Body of pancreas (tissue), 4 donors: ENCODE measurements around the gene ALG6. TPM values are rescaled to one million over a fixed set of nuclear protein-coding genes. Genes with fewer than 3 reads are reported as not detected.

Experiments
- ATAC-seq: fragments of 150-250 bp; one replicate; pipeline ENCODE4 v1.9.1; 2016
- DNase-seq, 4 donors: peaks; one replicate each; pipeline ENCODE4 v3.0.0-alpha.2; 2019
- H3K27ac ChIP-seq, 4 donors: fragments of 200-600 bp; sonication (generic); 1 replicate in 3 of 4; 2 replicates in 1 of 4; pipeline versions ENCODE4 v1.5.1 to v1.6.1; 2016 to 2019; ENCODE audit warnings: mild to moderate bottlenecking in 1 of 4, mixed read lengths in 1 of 4, moderate library complexity in 1 of 4
- H3K27me3 ChIP-seq, 2 donors: fragments of 200-600 bp; sonication (generic); one replicate each; pipeline ENCODE4 v1.6.0; 2016; ENCODE audit warnings: mild to moderate bottlenecking in 1 of 2
- H3K36me3 ChIP-seq, 2 donors: fragments of 200-600 bp; sonication (generic); replicated peaks in 1 of 2; 2 replicates each; pipeline ENCODE4 v1.5.1; 2016; ENCODE audit warnings: low read depth in 2 of 2; ENCODE audit not compliant: insufficient read depth in 1 of 2
- H3K4me1 ChIP-seq: fragments of 200-600 bp; sonication (generic); one replicate; pipeline ENCODE4 v1.6.0; 2016
- H3K4me3 ChIP-seq, 2 donors: fragments of 200-600 bp; sonication (generic); 1 replicate in 1 of 2; 2 replicates in 1 of 2; pipeline ENCODE4 v1.5.1; 2016 to 2019
- H3K9me3 ChIP-seq, 3 donors: fragments of 200-600 bp; sonication (generic); 1 replicate in 2 of 3; 2 replicates in 1 of 3; pipeline ENCODE4 v1.5.1; 2016
- CTCF ChIP-seq, 7 experiments: fragments of 450-650 bp in 4 of 7; fragments of 200-600 bp in 3 of 7; sonication (generic) in 3 of 7; IDR thresholded peaks; one replicate each; pipeline ENCODE4 v1.5.1; 2016 to 2019; ENCODE audit warnings: antibody characterized with exemption in 7 of 7
- POLR2A ChIP-seq, 3 donors: fragments of 450-650 bp; IDR thresholded peaks; one replicate each; pipeline ENCODE4 v1.6.1; 2016; ENCODE audit warnings: antibody characterized with exemption in 3 of 3, mild to moderate bottlenecking in 2 of 3
- WGBS, 2 donors: methylation state at CpG; one replicate each; pipeline ENCODE4 v1.1.5; 2017; 5-methylcytosine and 5-hydroxymethylcytosine counted together
- intact Hi-C: fragments of 100-400 bp; cut with DNase I; formaldehyde crosslinking; loops from one replicate; pipeline ENCODE4 v1.15.1; 2023
- total RNA-seq, 2 donors: library from RNA; depleted of rRNA; stranded (reverse); fragments of >200 nt; gene quantifications; one replicate each; pipeline ENCODE4 v1.1.0, GENCODE V29; 2016

Gene ALG6
- total RNA-seq, 2 donors from 2014 or later = 2.3 to 15.6 TPM

GRCh38 chr1:63326106-63326472 is 41.3 kb upstream of the ALG6 start:
- TF ChIP-seq CTCF (IDR thresholded peaks at IDR 0.05) (no peak), POLR2A (IDR thresholded peaks at IDR 0.05) (no peak)
- no peak for DNase-seq
- Histone ChIP-seq H3K36me3 (no peaks in the 10 kb centered on the region), H3K9me3 (no peaks in the 10 kb centered on the region), H3K27ac (no peak overlapping the region), H3K27me3 (peaks cover 12 to 87% of the 10 kb centered on the region in 2 donors), H3K4me1 (peaks cover 32% of the 10 kb centered on the region), H3K4me3 (no peak overlapping the region)
- no peak for ATAC-seq
- 11 to 13% methylated on average over 20 of the region's 20 CpGs for WGBS, 2 donors
- intact Hi-C loops = no loop called here

GRCh38 chr1:63326473-63327380 is 40.7 kb upstream of the ALG6 start:
- Histone ChIP-seq H3K27me3 (peaks cover 12 to 81% of the 10 kb centered on the region in 2 donors), H3K36me3 (no peaks in the 10 kb centered on the region), H3K27ac (no peak overlapping the region), H3K9me3 (no peaks in the 10 kb centered on the region), H3K4me1 (peaks cover 30% of the 10 kb centered on the region), H3K4me3 (no peak overlapping the region)
- TF ChIP-seq POLR2A (IDR thresholded peaks at IDR 0.05) (no peak), CTCF (IDR thresholded peaks at IDR 0.05) (no peak)
- 10 to 18% methylated on average over 37 of the region's 37 CpGs for WGBS, 2 donors
- ATAC-seq = no peak
- DNase-seq = no peak
- intact Hi-C loops = no loop called here

GRCh38 chr1:63327417-63328054 is 39.9 kb upstream of the ALG6 start:
- TF ChIP-seq POLR2A (IDR thresholded peaks at IDR 0.05) (no peak), CTCF (IDR thresholded peaks at IDR 0.05) (peak; percentile 51 to 74 (median 55))
- intact Hi-C loops = no loop called here
- Histone ChIP-seq H3K27ac (no peak overlapping the region), H3K4me3 (no peak overlapping the region), H3K4me1 (peaks cover 22% of the 10 kb centered on the region), H3K27me3 (peaks cover 8 to 73% of the 10 kb centered on the region in 2 donors), H3K36me3 (no peaks in the 10 kb centered on the region), H3K9me3 (no peaks in the 10 kb centered on the region)
- peak; percentile 59 for ATAC-seq
- DNase-seq = peak; percentile 43 to 66 (median 60)
- WGBS, 2 donors = 8 to 11% methylated on average over 25 of the region's 25 CpGs

GRCh38 chr1:63328122-63328521 is 39.3 kb upstream of the ALG6 start:
- TF ChIP-seq POLR2A (IDR thresholded peaks at IDR 0.05) = no peak
- TF ChIP-seq CTCF (IDR thresholded peaks at IDR 0.05) = no peak
- DNase-seq (no peak), ATAC-seq (no peak)
- peaks cover 8 to 67% of the 10 kb centered on the region in 2 donors for H3K27me3 ChIP-seq
- intact Hi-C loops = no loop called here
- 52 to 61% methylated on average over 8 of the region's 8 CpGs for WGBS, 2 donors
- peaks cover 16% of the 10 kb centered on the region for H3K4me1 ChIP-seq
- H3K36me3 ChIP-seq = no peaks in the 10 kb centered on the region
- no peak overlapping the region for H3K27ac ChIP-seq
- no peaks in the 10 kb centered on the region for H3K9me3 ChIP-seq
- H3K4me3 ChIP-seq = no peak overlapping the region
